Measurements from ENCODE around the gene RAB11B. TPM values are rescaled to one million over a fixed set of nuclear protein-coding genes. Genes with fewer than 3 reads are reported as not detected.

The RAB11B gene
- total and polyA plus RNA-seq, 2 of the 13 experiments (the other 11 are each of a cell fraction or from before 2014, with no cell fraction given), result 6.0 to 28.4 TPM

DNA sequence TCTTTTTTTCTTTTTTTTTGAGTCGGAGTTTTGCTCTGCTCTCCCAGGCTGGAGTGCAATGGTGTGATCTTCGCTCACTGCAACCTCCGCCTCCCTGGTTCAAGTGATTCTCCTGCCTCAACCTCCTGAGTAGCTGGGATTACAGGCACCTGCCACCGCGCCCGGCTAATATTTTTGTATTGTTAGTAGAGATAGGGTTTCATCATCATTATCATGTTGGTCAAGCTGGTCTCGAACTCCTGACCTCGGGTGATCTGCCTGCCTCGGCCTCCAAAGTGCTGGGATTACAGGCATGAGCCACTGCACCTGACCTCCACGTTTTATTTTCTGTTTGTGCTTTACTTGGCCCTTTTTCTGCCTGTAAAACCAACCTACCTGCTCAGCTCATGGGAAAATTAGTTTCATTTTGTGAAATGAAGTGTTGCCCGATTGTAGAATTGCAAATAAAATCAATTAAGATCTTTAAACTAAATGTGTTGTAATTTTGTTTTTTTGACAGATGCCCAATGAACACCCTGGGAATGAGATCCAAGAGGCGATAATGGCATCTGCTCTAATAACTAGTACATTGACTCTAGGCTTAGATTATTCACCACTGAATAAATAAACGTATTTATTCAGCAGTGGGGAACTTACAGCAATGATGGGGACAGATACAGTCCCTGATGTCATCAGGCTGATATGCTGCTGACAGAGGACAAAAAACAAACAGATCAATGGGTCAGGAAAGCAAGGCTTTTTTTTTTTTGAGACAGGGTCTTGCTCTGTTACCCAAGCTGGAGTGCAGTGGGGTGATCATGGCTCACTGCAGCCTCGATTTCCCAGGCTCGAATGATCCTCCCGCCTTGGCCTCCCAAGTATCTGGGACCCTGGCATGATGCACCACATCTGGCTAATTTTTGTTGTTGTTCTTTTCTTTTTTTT, 2.2 kb upstream of the RAB11B start (continued):
- TF ChIP-seq TEF (CRISPR knock-in tag; IDR thresholded peaks at IDR 0.05) (no peak), ZNF614 (CRISPR knock-in tag; IDR thresholded peaks at IDR 0.05; ENCODE audit: borderline replicate concordance) (0 out of 2 replicates have a peak, but pooled peaks have one; percentile 38), RELA (CRISPR knock-in tag; IDR thresholded peaks at IDR 0.05) (no peak), ZNF670 (CRISPR knock-in tag; IDR thresholded peaks at IDR 0.05; ENCODE audit: borderline replicate concordance) (no peak)
- TF ChIP-seq, protein P1, sequence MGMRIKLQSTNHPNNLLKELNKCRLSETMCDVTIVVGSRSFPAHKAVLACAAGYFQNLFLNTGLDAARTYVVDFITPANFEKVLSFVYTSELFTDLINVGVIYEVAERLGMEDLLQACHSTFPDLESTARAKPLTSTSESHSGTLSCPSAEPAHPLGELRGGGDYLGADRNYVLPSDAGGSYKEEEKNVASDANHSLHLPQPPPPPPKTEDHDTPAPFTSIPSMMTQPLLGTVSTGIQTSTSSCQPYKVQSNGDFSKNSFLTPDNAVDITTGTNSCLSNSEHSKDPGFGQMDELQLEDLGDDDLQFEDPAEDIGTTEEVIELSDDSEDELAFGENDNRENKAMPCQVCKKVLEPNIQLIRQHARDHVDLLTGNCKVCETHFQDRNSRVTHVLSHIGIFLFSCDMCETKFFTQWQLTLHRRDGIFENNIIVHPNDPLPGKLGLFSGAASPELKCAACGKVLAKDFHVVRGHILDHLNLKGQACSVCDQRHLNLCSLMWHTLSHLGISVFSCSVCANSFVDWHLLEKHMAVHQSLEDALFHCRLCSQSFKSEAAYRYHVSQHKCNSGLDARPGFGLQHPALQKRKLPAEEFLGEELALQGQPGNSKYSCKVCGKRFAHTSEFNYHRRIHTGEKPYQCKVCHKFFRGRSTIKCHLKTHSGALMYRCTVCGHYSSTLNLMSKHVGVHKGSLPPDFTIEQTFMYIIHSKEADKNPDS (CRISPR knock-in tag; IDR thresholded peaks at IDR 0.05), result peak; percentile 79
- TF ChIP-seq, protein P2, sequence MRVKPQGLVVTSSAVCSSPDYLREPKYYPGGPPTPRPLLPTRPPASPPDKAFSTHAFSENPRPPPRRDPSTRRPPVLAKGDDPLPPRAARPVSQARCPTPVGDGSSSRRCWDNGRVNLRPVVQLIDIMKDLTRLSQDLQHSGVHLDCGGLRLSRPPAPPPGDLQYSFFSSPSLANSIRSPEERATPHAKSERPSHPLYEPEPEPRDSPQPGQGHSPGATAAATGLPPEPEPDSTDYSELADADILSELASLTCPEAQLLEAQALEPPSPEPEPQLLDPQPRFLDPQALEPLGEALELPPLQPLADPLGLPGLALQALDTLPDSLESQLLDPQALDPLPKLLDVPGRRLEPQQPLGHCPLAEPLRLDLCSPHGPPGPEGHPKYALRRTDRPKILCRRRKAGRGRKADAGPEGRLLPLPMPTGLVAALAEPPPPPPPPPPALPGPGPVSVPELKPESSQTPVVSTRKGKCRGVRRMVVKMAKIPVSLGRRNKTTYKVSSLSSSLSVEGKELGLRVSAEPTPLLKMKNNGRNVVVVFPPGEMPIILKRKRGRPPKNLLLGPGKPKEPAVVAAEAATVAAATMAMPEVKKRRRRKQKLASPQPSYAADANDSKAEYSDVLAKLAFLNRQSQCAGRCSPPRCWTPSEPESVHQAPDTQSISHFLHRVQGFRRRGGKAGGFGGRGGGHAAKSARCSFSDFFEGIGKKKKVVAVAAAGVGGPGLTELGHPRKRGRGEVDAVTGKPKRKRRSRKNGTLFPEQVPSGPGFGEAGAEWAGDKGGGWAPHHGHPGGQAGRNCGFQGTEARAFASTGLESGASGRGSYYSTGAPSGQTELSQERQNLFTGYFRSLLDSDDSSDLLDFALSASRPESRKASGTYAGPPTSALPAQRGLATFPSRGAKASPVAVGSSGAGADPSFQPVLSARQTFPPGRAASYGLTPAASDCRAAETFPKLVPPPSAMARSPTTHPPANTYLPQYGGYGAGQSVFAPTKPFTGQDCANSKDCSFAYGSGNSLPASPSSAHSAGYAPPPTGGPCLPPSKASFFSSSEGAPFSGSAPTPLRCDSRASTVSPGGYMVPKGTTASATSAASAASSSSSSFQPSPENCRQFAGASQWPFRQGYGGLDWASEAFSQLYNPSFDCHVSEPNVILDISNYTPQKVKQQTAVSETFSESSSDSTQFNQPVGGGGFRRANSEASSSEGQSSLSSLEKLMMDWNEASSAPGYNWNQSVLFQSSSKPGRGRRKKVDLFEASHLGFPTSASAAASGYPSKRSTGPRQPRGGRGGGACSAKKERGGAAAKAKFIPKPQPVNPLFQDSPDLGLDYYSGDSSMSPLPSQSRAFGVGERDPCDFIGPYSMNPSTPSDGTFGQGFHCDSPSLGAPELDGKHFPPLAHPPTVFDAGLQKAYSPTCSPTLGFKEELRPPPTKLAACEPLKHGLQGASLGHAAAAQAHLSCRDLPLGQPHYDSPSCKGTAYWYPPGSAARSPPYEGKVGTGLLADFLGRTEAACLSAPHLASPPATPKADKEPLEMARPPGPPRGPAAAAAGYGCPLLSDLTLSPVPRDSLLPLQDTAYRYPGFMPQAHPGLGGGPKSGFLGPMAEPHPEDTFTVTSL (CRISPR knock-in tag; IDR thresholded peaks at IDR 0.05; ENCODE audit: borderline replicate concordance), result no peak
- TF ChIP-seq, protein P3, sequence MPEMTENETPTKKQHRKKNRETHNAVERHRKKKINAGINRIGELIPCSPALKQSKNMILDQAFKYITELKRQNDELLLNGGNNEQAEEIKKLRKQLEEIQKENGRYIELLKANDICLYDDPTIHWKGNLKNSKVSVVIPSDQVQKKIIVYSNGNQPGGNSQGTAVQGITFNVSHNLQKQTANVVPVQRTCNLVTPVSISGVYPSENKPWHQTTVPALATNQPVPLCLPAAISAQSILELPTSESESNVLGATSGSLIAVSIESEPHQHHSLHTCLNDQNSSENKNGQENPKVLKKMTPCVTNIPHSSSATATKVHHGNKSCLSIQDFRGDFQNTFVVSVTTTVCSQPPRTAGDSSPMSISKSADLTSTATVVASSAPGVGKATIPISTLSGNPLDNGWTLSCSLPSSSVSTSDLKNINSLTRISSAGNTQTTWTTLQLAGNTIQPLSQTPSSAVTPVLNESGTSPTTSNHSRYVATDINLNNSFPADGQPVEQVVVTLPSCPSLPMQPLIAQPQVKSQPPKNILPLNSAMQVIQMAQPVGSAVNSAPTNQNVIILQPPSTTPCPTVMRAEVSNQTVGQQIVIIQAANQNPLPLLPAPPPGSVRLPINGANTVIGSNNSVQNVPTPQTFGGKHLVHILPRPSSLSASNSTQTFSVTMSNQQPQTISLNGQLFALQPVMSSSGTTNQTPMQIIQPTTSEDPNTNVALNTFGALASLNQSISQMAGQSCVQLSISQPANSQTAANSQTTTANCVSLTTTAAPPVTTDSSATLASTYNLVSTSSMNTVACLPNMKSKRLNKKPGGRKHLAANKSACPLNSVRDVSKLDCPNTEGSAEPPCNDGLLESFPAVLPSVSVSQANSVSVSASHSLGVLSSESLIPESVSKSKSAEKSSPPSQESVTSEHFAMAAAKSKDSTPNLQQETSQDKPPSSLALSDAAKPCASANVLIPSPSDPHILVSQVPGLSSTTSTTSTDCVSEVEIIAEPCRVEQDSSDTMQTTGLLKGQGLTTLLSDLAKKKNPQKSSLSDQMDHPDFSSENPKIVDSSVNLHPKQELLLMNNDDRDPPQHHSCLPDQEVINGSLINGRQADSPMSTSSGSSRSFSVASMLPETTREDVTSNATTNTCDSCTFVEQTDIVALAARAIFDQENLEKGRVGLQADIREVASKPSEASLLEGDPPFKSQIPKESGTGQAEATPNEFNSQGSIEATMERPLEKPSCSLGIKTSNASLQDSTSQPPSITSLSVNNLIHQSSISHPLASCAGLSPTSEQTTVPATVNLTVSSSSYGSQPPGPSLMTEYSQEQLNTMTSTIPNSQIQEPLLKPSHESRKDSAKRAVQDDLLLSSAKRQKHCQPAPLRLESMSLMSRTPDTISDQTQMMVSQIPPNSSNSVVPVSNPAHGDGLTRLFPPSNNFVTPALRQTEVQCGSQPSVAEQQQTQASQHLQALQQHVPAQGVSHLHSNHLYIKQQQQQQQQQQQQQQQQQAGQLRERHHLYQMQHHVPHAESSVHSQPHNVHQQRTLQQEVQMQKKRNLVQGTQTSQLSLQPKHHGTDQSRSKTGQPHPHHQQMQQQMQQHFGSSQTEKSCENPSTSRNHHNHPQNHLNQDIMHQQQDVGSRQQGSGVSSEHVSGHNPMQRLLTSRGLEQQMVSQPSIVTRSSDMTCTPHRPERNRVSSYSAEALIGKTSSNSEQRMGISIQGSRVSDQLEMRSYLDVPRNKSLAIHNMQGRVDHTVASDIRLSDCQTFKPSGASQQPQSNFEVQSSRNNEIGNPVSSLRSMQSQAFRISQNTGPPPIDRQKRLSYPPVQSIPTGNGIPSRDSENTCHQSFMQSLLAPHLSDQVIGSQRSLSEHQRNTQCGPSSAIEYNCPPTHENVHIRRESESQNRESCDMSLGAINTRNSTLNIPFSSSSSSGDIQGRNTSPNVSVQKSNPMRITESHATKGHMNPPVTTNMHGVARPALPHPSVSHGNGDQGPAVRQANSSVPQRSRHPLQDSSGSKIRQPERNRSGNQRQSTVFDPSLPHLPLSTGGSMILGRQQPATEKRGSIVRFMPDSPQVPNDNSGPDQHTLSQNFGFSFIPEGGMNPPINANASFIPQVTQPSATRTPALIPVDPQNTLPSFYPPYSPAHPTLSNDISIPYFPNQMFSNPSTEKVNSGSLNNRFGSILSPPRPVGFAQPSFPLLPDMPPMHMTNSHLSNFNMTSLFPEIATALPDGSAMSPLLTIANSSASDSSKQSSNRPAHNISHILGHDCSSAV (CRISPR knock-in tag; IDR thresholded peaks at IDR 0.05; ENCODE audit: borderline replicate concordance), result no peak
- TF ChIP-seq, protein P4, sequence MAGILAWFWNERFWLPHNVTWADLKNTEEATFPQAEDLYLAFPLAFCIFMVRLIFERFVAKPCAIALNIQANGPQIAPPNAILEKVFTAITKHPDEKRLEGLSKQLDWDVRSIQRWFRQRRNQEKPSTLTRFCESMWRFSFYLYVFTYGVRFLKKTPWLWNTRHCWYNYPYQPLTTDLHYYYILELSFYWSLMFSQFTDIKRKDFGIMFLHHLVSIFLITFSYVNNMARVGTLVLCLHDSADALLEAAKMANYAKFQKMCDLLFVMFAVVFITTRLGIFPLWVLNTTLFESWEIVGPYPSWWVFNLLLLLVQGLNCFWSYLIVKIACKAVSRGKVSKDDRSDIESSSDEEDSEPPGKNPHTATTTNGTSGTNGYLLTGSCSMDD (CRISPR knock-in tag; IDR thresholded peaks at IDR 0.05), result no peak
